Measurements from ENCODE around the gene KRT85.

KRT85 gene

GRCh38 chr12:52396656-52397055 is 29.4 kb upstream of the KRT85 start:
- Histone ChIP-seq H3K36me3 (ENCODE audit: control insufficient read depth, insufficient read depth, low read length) (no peaks in the 10 kb centered on the region), H2AFZ (no peak overlapping the region), H3K27ac (no peak overlapping the region), H3K9ac (no peak overlapping the region), H3K4me3 (ENCODE audit: low read depth, low read length) (no peak overlapping the region), H3K4me1 (peaks cover under 1% of the 10 kb centered on the region), H3K9me3 (ENCODE audit: control insufficient read depth, low read length) (no peaks in the 10 kb centered on the region), H3K27me3 (ENCODE audit: control insufficient read depth, insufficient read depth, low read length) (no peaks in the 10 kb centered on the region), H3K79me2 (no peaks in the 10 kb centered on the region), H3K4me2 (ENCODE audit: low read length) (no peak overlapping the region)
- TF ChIP-seq CTCF (IDR thresholded peaks at IDR 0.05) = no peak

GRCh38 chr12:52395761-52396434 is 28.6 kb upstream of the KRT85 start:
- no peak overlapping the region for H2AFZ ChIP-seq
- no peak overlapping the region for H3K4me3 ChIP-seq (ENCODE audit: low read depth, low read length)
- no peak overlapping the region for H3K4me2 ChIP-seq (ENCODE audit: low read length)
- no peaks in the 10 kb centered on the region for H3K9me3 ChIP-seq (ENCODE audit: control insufficient read depth, low read length)
- H3K36me3 ChIP-seq (ENCODE audit: control insufficient read depth, insufficient read depth, low read length) = no peaks in the 10 kb centered on the region
- no peaks in the 10 kb centered on the region for H3K27me3 ChIP-seq (ENCODE audit: control insufficient read depth, insufficient read depth, low read length)
- H3K9ac ChIP-seq = no peak overlapping the region
- no peak overlapping the region for H3K27ac ChIP-seq
- H3K4me1 ChIP-seq = peaks cover 6% of the 10 kb centered on the region
- H3K79me2 ChIP-seq = no peaks in the 10 kb centered on the region
- TF ChIP-seq CTCF (IDR thresholded peaks at IDR 0.05) = no peak

GRCh38 chr12:52394836-52395405 is 27.6 kb upstream of the KRT85 start:
- no peak overlapping the region for H3K9ac ChIP-seq
- H2AFZ ChIP-seq = no peak overlapping the region
- peaks cover 9% of the 10 kb centered on the region for H3K4me1 ChIP-seq
- H3K79me2 ChIP-seq = no peaks in the 10 kb centered on the region
- H3K36me3 ChIP-seq (ENCODE audit: control insufficient read depth, insufficient read depth, low read length) = no peaks in the 10 kb centered on the region
- no peaks in the 10 kb centered on the region for H3K9me3 ChIP-seq (ENCODE audit: control insufficient read depth, low read length)
- H3K27ac ChIP-seq = no peak overlapping the region
- H3K4me2 ChIP-seq (ENCODE audit: low read length) = no peak overlapping the region
- H3K27me3 ChIP-seq (ENCODE audit: control insufficient read depth, insufficient read depth, low read length) = no peaks in the 10 kb centered on the region
- TF ChIP-seq CTCF (IDR thresholded peaks at IDR 0.05) = no peak
- no peak overlapping the region for H3K4me3 ChIP-seq (ENCODE audit: low read depth, low read length)

- Histone ChIP-seq H3K27ac (no peak overlapping the region), H2AFZ (no peak overlapping the region), H3K9me3 (ENCODE audit: control insufficient read depth, low read length) (no peaks in the 10 kb centered on the region), H3K9ac (no peak overlapping the region), H3K36me3 (ENCODE audit: control insufficient read depth, insufficient read depth, low read length) (no peaks in the 10 kb centered on the region), H3K4me2 (ENCODE audit: low read length) (no peak overlapping the region), H3K4me1 (peaks cover 17% of the 10 kb centered on the region), H3K4me3 (ENCODE audit: low read depth, low read length) (no peak overlapping the region), H3K27me3 (ENCODE audit: control insufficient read depth, insufficient read depth, low read length) (no peaks in the 10 kb centered on the region), H3K79me2 (no peaks in the 10 kb centered on the region)
- TF ChIP-seq CTCF (IDR thresholded peaks at IDR 0.05) = no peak
Measured at GRCh38 chr12:52392465-52393007, 25.3 kb upstream of the KRT85 start.

GRCh38 chr12:52391618-52392002 is 24.3 kb upstream of the KRT85 start:
- Histone ChIP-seq H3K9me3 (ENCODE audit: control insufficient read depth, low read length) (no peaks in the 10 kb centered on the region), H3K4me1 (peaks cover 17% of the 10 kb centered on the region), H3K27me3 (ENCODE audit: control insufficient read depth, insufficient read depth, low read length) (no peaks in the 10 kb centered on the region), H2AFZ (no peak overlapping the region), H3K79me2 (no peaks in the 10 kb centered on the region), H3K4me2 (ENCODE audit: low read length) (no peak overlapping the region), H3K36me3 (ENCODE audit: control insufficient read depth, insufficient read depth, low read length) (no peaks in the 10 kb centered on the region), H3K27ac (no peak overlapping the region), H3K4me3 (ENCODE audit: low read depth, low read length) (no peak overlapping the region), H3K9ac (no peak overlapping the region)
- TF ChIP-seq CTCF (IDR thresholded peaks at IDR 0.05) = no peak
